K562 (cell line): Measurements from ENCODE around the gene MAST4.

Source experiments
- EP300 ChIP-seq: IDR thresholded peaks from 2 replicates; pipeline ENCODE4 v1.6.1; 2012; ENCODE audit warnings: low read length, improper control_type of control experiment
- HMGN3 ChIP-seq: IDR thresholded peaks from 2 replicates; pipeline ENCODE4 v1.6.1; 2011; ENCODE audit warnings: borderline replicate concordance, low read depth, mild to moderate bottlenecking, mixed read lengths, low read length; ENCODE audit not compliant: insufficient read length; ENCODE audit errors: extremely low read depth
- NR1H2 ChIP-seq: sonication (generic); formaldehyde crosslinking; IDR thresholded peaks from 2 replicates; pipeline ENCODE4 v1.4.0; 2020; ENCODE audit warnings: mild to moderate bottlenecking, missing genetic modification reagents
- POLR2A ChIP-seq: fragments of 450-650 bp; conservative IDR thresholded peaks from 2 replicates; pipeline ENCODE4 v1.6.1; 2016

- TF ChIP-seq HMGN3 (no peak), NR1H2 (CRISPR knock-in tag) (no peak), EP300 (no peak), POLR2A (no peak)
These were observed 580.7 kb downstream of the MAST4 start for GRCh38 chr5:67176936-67177335.
